H4 (cell line): ENCODE data around the gene F2. TPM values are rescaled to one million over a fixed set of nuclear protein-coding genes. Genes with fewer than 3 reads are reported as not detected.

Experiments
- DNase-seq: peaks from one replicate; pipeline ENCODE4 v3.0.0-alpha.2; 2015; ENCODE audit warnings: low spot score
- total RNA-seq: library from RNA; depleted of rRNA; stranded (reverse); fragments of >200 nt; shearing (Covaris generic); gene quantifications from 2 replicates; pipeline ENCODE4 v1.2.3, GENCODE V29; 2014

F2 gene
- total RNA-seq, 1 experiment from 2014 or later, result 0.23 TPM

DNA sequence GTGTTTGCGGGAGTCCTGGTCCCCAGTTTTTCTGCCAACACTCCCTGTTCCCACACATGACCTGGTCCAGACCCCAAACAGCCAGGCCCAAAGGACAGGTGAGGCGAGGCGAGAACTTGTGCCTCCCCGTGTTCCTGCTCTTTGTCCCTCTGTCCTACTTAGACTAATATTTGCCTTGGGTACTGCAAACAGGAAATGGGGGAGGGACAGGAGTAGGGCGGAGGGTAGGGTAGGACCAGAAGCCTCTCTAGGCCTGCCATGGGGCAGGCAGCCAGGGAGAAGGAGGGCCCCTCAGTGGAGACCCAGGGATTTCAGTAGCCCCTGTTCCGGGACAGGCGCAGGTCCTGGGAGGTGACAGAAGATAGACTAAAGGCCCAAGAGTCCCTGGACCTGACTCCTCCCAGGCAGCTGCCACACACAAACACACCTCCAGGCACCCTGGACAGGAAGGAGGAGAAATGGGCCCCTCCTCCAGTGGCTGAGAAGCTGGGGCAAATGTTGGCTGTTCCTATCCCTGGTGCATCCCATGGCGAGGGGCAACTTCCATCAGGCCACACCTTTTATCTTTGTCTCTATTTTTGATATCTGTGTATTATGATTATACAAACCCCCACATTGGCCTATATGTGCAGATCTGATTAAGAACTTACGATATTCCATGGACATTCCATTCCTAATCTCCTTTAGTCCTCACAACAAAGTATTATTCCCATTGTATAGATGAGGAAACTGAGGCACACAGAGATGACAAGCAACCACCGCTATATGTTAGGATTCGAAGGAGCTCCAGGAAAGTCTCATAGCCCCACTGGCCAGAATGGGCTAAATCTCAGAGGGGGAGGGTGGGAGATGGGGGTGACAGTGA lies 626 bp upstream of the F2 start:
- peak; percentile 59 for DNase-seq

DNA sequence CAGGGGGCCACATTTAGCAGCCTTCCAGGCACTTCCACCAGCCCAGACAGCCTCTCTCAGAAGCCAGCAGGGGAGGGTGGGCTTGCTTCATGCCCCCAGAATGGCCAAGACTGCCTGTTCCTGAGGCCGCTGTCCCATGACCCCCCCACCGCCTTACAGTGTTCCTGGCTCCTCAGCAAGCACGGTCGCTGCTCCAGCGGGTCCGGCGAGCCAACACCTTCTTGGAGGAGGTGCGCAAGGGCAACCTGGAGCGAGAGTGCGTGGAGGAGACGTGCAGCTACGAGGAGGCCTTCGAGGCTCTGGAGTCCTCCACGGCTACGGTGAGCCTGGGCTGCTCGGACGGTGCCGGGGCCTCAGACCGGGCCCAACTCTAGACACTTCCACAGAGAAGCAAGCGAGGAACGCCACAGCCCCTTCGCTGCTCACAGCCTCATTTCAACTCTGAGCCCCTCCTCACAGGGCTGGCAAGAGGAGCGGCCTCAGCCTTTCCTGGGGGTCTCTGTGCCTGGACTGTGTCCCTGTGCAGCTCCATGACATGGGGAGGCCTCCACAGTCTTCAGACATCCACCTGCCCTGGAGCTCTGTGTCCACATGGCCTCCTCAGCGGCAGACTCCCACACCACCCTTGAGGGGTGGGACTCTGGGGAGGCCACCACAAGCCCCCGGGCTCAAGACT lies 668 bp downstream of the F2 start:
- no peak for DNase-seq

DNA sequence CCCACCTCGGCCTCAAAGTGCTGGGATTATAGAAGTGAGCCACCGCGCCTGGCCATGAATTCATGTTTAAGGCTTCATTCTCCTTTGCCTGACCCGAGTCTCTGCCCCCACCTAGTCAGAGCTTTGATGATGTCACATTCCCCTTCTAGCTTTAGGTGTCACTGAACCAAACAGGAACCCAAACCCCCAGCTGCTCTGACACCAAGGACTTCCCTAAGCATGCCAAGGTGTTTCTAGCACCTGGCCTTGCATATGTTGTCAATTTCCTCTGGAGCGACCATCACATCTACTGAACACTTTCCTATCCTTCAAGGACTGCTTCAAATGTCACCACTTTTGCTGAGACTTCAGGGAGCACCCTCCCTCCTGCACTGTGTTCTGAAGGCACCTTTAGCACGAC lies 2.3 kb downstream of the F2 start:
- no peak for DNase-seq

- no peak for DNase-seq
Measured at GRCh38 chr11:46722566-46723358, 3.7 kb downstream of the F2 start.

GRCh38 chr11:46723359-46723680 lies 4.3 kb downstream of the F2 start:
- no peak for DNase-seq

DNA sequence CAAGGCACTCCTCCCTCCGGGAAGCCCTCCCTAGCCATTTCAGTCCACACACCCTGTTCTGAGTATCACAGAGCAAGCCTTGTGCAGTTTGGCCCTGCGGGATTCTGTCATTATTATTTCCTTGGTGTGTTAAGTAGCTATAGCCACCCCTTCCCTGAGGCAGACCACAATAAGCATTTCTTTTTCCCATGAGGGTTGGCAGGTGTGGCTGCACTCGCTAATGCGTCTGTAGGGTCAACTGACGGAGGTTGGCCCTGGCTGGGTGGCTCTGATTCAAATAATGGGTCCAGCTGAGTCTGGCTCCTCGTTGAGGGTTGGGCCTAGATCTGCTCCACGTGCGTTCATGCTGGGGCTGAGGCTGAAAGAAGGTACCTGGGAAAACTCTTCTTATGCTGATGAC lies 5.1 kb downstream of the F2 start:
- DNase-seq, result no peak

DNA sequence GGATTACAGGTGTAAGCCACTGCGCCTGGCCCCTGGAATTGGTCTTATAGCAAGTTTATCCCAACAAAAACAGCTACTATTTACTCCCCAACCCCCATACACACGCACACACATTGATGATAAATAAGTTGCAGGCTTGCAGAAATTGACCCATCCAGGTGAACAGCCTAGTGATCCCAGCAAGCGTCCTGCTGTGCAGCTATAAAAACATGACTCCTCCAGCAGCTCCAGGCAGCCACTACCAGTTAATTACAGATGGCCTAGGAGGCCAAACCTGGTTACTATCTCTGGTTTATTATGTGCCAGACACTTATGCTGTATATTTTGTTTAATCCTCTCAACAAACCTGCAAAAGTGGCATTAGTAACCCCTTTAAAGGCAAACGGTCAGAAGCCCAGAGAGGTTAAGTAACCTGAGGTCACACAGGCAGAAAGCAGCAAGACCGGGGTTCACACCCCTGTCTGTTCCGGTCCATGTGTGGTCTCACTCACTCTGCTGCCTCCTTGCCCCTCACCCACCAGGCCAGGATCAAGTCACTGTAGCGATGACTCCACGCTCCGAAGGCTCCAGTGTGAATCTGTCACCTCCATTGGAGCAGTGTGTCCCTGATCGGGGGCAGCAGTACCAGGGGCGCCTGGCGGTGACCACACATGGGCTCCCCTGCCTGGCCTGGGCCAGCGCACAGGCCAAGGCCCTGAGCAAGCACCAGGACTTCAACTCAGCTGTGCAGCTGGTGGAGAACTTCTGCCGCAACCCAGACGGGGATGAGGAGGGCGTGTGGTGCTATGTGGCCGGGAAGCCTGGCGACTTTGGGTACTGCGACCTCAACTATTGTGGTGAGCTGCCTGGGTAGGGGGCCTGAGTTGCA lies 6.6 kb downstream of the F2 start:
- no peak for DNase-seq

DNA sequence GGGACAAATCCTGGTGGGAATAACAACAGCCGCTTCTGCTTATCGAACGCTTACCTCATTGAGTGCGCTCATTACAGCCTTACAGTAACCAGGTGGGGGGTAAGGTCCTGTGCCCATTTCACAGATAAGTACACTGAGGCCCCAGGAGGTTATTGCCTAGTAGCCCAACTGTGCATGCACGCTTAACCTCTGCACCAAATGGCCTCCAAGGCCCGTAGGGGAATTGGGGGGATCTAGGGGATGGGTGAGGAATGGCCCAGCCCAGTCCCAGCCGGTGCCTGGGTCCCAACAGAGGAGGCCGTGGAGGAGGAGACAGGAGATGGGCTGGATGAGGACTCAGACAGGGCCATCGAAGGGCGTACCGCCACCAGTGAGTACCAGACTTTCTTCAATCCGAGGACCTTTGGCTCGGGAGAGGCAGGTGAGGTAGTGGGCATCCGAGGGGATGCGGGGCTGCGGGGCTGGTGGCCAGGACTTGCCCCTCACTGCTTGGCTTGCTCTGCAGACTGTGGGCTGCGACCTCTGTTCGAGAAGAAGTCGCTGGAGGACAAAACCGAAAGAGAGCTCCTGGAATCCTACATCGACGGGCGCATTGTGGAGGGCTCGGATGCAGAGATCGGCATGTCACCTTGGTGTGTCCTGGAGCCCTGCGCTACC lies 7.3 kb downstream of the F2 start:
- no peak for DNase-seq

DNA sequence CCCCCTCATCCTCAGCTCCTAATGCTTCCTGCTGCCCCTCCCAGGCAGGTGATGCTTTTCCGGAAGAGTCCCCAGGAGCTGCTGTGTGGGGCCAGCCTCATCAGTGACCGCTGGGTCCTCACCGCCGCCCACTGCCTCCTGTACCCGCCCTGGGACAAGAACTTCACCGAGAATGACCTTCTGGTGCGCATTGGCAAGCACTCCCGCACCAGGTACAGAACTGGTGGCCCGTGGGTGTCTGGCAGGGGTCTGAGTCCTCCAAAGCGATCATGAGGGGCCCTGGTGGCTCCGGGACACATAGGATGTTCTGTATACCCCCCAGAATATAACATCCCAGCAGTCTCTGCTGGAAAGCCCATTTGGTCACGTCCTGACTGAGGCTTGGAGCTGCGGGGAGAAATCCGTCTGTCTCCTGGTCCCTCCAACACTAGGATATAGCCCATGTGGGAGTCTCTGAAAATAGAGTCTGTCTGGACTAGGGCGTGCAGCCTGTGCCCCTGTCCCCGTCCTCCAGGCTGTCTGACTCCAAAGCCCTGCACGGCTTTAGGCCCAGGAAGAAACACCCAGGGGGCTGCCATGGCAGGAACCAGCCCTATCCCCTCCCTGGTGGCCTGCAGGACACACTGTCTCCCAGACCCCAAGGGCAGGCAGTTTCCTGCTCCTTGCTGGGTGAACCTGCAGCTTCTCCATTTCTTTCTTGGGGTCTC lies 9.1 kb downstream of the F2 start:
- no peak for DNase-seq

GRCh38 chr11:46728659-46729040 lies 9.6 kb downstream of the F2 start:
- no peak for DNase-seq

DNA sequence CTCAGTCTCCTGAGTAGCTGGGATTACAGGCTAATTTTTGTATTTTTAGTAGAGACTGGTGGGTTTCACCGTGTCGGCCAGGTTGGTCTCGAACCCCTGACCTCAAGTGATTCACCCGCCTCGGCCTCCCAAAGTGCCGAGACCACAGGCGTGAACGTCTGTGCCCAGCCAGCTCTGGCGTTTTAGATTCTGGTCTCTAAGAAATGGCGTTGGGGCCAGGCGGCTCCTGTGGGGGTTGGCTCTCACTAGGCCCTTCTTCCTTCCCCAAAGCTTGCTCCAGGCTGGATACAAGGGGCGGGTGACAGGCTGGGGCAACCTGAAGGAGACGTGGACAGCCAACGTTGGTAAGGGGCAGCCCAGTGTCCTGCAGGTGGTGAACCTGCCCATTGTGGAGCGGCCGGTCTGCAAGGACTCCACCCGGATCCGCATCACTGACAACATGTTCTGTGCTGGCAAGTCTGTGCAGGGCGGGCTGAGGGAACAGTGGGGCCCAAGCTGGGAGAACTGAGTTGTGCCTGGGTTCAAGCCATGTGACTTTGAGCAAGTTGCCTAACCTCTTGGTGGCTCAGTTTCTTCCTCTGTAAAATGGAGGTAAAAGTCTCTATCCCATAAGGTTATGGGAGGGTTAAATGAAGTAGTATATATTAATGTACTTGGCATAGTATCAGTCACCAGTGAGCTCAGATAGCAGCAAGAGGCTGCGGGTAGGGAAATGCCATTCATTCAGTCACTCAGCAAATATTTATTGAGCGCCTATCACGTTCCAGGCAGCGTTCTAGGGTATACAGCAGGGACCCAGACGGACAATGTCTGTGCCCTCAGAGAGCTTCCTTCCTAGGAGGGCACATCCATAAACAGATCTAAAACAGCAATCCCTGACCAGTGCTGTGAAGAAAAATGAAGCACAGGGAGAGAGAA lies 10.4 kb downstream of the F2 start:
- DNase-seq, result no peak

- DNase-seq, result no peak
Measured at GRCh38 chr11:46731545-46731944, 12.5 kb downstream of the F2 start.

GRCh38 chr11:46733234-46733633 lies 14.2 kb downstream of the F2 start:
- no peak for DNase-seq

DNA sequence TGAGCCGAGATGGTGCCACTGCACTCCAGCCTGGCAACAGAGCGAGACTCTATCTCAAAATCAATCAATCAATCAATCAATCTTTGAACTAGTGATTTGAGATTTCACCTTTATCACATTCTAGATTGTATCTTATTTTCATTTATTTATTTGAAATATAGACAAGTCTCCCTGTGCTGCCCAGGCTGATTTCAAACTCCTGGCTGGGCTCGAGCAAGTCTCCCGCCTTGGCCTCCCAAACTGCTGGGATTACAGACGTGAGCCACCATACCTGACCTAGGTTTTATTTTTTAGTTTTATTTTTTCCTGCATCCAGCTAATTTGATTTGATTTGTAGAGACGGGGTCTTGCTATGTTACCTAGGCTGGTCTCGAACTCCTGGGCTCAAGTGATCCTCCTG lies 17.1 kb downstream of the F2 start:
- DNase-seq, result no peak

DNA sequence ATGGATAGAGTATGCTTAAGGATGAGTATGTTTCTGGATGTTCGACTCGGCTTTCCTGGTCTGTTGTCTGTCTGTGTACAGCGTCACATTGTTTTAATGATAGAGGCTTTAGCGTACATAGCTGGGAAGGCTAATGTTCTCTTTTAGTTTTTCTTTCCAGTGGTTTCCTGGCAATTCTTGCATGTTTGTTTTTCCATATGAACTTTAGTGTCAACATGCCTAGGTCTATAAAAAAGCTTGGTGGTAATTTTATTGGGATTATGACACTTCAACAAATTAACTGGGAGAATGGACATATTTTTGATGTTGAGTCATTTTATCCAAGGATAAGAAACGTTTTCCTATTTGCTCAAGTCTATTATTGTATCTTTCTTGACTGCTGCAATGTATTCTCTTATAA lies 17.6 kb downstream of the F2 start:
- DNase-seq, result no peak

GRCh38 chr11:46737699-46738098 lies 18.7 kb downstream of the F2 start:
- DNase-seq, result no peak

GRCh38 chr11:46738887-46739286 lies 19.9 kb downstream of the F2 start:
- DNase-seq, result no peak

DNA sequence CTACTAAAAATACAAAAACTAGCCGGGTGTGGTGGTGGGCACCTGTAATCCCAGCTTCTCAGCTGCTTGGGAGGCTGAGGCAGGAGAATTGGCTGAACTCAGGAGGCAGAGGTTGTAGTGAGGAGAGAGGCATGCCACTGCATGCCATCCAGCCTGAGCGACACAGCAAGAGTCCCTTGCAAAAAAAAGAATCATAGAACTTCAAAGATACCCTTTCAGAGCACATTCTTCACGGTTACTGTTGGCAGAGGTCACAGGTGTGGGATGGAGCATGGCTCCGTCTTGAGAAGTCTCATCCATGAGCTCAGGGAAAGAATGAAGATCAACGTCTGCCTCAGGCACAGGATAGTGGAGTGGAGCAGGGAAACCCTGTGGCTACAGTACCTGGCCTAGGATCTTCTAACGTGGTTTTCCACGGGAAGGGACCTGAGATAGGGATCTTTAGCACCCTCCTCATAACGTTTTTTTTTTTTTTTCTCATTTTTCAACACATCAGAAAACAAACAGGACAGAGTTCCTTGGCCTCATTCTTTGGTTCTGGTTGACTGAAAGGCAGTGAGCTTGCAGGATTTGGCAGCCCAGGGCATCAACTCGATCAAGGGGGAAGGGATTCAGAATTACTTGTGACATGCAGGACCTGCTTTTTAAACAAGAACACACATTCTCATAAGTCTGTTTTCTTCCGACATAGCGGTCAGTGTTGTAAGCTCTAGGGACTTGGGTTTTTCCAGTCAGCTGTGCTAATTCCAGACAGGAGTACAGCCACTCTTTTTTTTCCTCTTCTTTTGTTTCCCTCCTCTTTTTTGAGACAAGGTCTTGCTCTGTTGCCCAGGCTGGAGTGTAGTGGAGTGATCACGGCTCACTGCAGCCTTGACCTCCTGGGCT lies 22.8 kb downstream of the F2 start:
- DNase-seq, result no peak

DNA sequence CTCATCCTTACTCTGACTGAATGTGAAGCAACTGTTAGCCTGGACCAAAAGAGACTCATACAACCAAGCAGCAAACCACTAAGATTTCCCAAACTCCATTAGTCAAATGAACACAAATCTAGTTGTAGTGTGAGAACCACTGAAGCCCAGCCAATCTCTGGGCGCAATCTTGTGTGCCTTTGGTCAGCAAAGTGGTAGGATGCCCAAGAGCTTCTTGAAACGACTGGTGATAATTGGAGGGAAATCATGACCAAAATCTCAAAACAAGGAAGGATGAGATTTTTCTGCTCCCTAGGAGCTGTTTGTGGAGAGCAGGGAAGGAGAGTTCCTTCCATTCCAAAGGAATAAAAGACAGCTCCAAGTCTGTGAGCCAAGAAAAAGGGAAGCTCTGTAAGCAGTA lies 24.0 kb downstream of the F2 start:
- DNase-seq, result no peak
